GM19438 (cell line): ENCODE data around the gene ADCY2.

ENCODE experiments used
- ATAC-seq: cut with Tn5 transposase; IDR thresholded peaks from one replicate; pipeline ENCODE4 v1.9.1; 2021; ENCODE audit warnings: low read depth; ENCODE audit not compliant: unreplicated experiment

Gene ADCY2

GRCh38 chr5:7395947-7396712, at the start of gene ADCY2:
Gene ADCY2 (plus strand): TSS chr5:7396138. CDS start chr5:7396297, 159 bp downstream.
- no peak for ATAC-seq

- no peak for ATAC-seq
Observed at GRCh38 chr5:7347377-7347776, 48.6 kb upstream of the ADCY2 start.

GRCh38 chr5:7348168-7348854, 47.6 kb upstream of the ADCY2 start:
- no peak for ATAC-seq

GRCh38 chr5:7361593-7361992, 34.3 kb upstream of the ADCY2 start:
- no peak for ATAC-seq

GRCh38 chr5:7363067-7363677, 32.8 kb upstream of the ADCY2 start:
- ATAC-seq = no peak

- ATAC-seq = no peak
Observed at GRCh38 chr5:7364226-7364875, 31.6 kb upstream of the ADCY2 start.

- no peak for ATAC-seq
Observed at GRCh38 chr5:7367780-7368179, 28.2 kb upstream of the ADCY2 start.

GRCh38 chr5:7372399-7372798, 23.5 kb upstream of the ADCY2 start:
- ATAC-seq = no peak

GRCh38 chr5:7374186-7374585, 21.8 kb upstream of the ADCY2 start:
- no peak for ATAC-seq

- ATAC-seq = no peak
Observed at GRCh38 chr5:7375457-7375856, 20.5 kb upstream of the ADCY2 start.

GRCh38 chr5:7376871-7377270, 19.1 kb upstream of the ADCY2 start:
- ATAC-seq = no peak

GRCh38 chr5:7377761-7378160, 18.2 kb upstream of the ADCY2 start:
- ATAC-seq = no peak

GRCh38 chr5:7382588-7382987, 13.3 kb upstream of the ADCY2 start:
- ATAC-seq = no peak

GRCh38 chr5:7385681-7386080, 10.3 kb upstream of the ADCY2 start:
- no peak for ATAC-seq

GRCh38 chr5:7388553-7388952, 7.4 kb upstream of the ADCY2 start:
- no peak for ATAC-seq

- ATAC-seq = no peak
Observed at GRCh38 chr5:7391215-7391614, 4.7 kb upstream of the ADCY2 start.

GRCh38 chr5:7391814-7392692, 3.9 kb upstream of the ADCY2 start:
- ATAC-seq = no peak

- no peak for ATAC-seq
Observed at GRCh38 chr5:7392693-7393024, 3.3 kb upstream of the ADCY2 start.

GRCh38 chr5:7393921-7394799, 1.8 kb upstream of the ADCY2 start:
- ATAC-seq = no peak
